Upper lobe of right lung (tissue), 1 donor: ENCODE measurements around the gene OGA. TPM values are rescaled to one million over a fixed set of nuclear protein-coding genes. Genes with fewer than 3 reads are reported as not detected.

Experiments
- ATAC-seq: fragments of 200-7000 bp; cut with Tn5 transposase; one replicate; pipeline ENCODE4 v1.9.1; 2020; ENCODE audit warnings: mild to moderate bottlenecking, moderate library complexity
- DNase-seq: peaks from one replicate; pipeline ENCODE4 v3.0.0-alpha.2; 2020
- H3K27ac ChIP-seq: fragments of 200-600 bp; one replicate; pipeline ENCODE4 v1.8.0; 2022
- H3K27me3 ChIP-seq: fragments of 200-600 bp; one replicate; pipeline ENCODE4 v1.8.0; 2022; ENCODE audit warnings: mild to moderate bottlenecking
- H3K36me3 ChIP-seq: fragments of 200-600 bp; one replicate; pipeline ENCODE4 v1.8.0; 2022
- H3K4me1 ChIP-seq: fragments of 200-600 bp; one replicate; pipeline ENCODE4 v1.8.0; 2022
- H3K4me3 ChIP-seq: fragments of 200-600 bp; one replicate; pipeline ENCODE4 v1.8.0; 2022; ENCODE audit warnings: mild to moderate bottlenecking
- H3K9me3 ChIP-seq: fragments of 200-600 bp; one replicate; pipeline ENCODE4 v1.8.0; 2022
- intact Hi-C: fragments of 100-400 bp; cut with DNase I; formaldehyde crosslinking; loops from one replicate; pipeline ENCODE4 v1.11.0; 2022
- total RNA-seq: library from RNA; stranded (reverse); fragmentation: NEBNext Ultra II Directional; extraction: Animal tissue kit (Norgen Biotek cat#: 25700); gene quantifications from one replicate; pipeline ENCODE4 v1.2.1, GENCODE V29; 2021
- TF ChIP-seq, protein P1 (sequence below): fragments of 200-600 bp; IDR thresholded peaks from one replicate; pipeline ENCODE4 v1.8.0; 2022; ENCODE audit warnings: antibody characterized with exemption
- donor health status: DM: no; HTN: yes; CAD: no; lungs with severe emphysema.

Gene OGA
- total RNA-seq, 1 donor from 2014 or later, result 91.6 TPM

DNA sequence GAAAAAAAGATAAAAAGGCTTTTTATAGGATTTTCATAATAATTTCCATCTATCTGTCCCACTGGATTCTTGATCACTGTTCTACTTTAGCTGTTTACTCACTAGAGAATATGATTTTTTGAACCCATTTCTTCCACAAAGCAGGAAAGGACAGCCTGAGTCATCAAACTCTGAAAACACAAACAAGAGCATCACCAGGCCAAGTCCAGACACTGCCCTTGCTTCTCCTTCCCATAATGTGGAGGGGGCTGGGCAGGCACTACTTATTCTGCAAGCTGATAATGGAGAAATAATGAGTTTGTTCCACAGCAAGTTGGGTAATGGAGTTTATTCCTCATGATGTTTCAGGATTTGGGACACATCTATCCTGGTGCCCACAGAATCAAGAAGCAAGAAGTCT, 38.4 kb upstream of the OGA start:
- TF ChIP-seq, protein P1, sequence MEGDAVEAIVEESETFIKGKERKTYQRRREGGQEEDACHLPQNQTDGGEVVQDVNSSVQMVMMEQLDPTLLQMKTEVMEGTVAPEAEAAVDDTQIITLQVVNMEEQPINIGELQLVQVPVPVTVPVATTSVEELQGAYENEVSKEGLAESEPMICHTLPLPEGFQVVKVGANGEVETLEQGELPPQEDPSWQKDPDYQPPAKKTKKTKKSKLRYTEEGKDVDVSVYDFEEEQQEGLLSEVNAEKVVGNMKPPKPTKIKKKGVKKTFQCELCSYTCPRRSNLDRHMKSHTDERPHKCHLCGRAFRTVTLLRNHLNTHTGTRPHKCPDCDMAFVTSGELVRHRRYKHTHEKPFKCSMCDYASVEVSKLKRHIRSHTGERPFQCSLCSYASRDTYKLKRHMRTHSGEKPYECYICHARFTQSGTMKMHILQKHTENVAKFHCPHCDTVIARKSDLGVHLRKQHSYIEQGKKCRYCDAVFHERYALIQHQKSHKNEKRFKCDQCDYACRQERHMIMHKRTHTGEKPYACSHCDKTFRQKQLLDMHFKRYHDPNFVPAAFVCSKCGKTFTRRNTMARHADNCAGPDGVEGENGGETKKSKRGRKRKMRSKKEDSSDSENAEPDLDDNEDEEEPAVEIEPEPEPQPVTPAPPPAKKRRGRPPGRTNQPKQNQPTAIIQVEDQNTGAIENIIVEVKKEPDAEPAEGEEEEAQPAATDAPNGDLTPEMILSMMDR, result no peak
- intact Hi-C loops, result no loop called here
- peaks cover 5% of the 10 kb centered on the region for H3K36me3 ChIP-seq
- H3K9me3 ChIP-seq, result peaks cover 6% of the 10 kb centered on the region
- no peak overlapping the region for H3K4me3 ChIP-seq
- no peak overlapping the region for H3K27ac ChIP-seq
- no peak for DNase-seq
- peaks cover 9% of the 10 kb centered on the region for H3K4me1 ChIP-seq
- ATAC-seq, result no peak
- H3K27me3 ChIP-seq, result no peaks in the 10 kb centered on the region

DNA sequence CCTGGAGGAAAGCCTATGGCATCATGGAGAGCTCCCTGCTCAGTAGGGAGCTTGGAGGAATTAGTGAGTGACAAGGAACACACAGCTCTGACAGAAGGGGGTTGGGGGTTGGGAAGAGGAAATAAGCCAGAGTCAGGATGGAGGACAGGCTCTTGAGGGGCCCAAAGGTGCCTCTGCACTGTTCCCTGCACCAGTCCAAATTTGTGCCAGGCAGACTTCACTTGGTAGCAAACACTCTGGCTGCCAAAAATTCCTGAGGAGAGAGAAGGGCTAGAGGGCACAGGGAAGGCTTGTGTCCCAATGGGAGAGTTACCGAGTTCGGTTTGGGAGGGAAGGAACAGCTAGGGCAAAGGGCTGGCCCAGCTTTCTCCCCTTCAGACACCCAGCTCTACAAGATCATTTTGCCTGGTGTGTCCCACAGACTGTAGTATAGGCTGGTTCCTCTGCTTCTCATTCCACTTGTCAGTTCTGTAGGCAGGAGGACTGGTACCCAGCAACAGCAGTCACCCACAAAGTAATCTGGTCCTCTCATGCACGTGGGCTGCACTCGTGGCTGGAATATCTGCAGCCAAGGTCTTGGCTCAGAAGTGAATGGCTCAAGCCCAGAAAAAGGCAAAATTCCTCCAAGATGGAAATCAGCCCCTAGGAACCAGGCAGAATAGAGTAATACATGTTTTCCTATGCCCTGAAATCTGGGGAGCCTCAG, 33.3 kb upstream of the OGA start:
- Histone ChIP-seq H3K27ac (no peak overlapping the region), H3K36me3 (peaks cover 17% of the 10 kb centered on the region), H3K4me3 (no peak overlapping the region), H3K27me3 (no peaks in the 10 kb centered on the region), H3K4me1 (peaks cover 5% of the 10 kb centered on the region), H3K9me3 (no peaks in the 10 kb centered on the region)
- intact Hi-C loops, result no loop called here
- DNase-seq, result no peak
- ATAC-seq, result no peak
- TF ChIP-seq, protein P1, result no peak

DNA sequence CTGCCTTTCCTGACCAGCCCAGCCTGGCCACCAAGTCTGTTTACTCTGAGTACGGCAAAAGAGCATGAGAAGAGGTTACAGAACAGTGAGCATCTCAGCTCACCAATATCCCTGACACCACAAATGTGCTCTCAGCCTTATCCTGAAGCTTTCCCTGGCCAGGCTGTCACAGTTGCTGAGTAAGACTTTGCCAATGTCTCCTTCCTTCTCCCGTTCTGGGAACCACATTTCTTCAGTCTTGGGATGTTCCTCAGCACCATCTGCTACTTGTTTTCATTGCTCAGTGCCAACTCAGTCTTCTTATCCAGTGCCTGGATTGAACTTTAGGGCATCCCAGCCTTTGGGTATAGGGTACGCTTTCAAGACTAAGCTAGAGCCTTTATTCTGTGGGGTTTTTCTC, 32.5 kb upstream of the OGA start:
- DNase-seq, result no peak
- Histone ChIP-seq H3K4me1 (peaks cover 5% of the 10 kb centered on the region), H3K9me3 (no peaks in the 10 kb centered on the region), H3K36me3 (peaks cover 19% of the 10 kb centered on the region), H3K4me3 (no peak overlapping the region), H3K27me3 (no peaks in the 10 kb centered on the region), H3K27ac (no peak overlapping the region)
- no peak for ATAC-seq
- TF ChIP-seq, protein P1, result no peak
- intact Hi-C loops, result no loop called here

DNA sequence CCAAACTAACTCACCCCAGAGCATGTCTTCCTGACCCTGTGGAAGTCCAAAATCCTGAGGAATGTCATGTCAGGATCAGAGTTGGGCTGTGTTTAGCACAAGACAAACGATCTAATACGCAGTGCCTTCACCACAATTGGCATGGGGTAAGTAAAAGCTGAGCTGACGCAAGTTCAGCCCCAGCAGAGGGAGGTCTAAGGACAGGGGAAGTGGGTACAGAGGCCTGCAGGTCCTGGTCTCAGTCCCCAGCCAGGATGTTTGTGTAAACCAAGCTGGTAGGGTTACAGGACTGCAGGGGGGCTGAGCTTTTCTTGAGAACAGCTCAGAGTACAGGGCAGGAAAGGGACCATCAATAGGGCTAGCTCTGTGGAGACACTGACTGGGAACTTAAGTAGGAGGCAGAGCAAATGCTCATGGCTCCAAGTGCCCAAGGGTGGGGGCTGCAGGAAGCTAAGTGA, 30.7 kb upstream of the OGA start:
- Histone ChIP-seq H3K9me3 (no peaks in the 10 kb centered on the region), H3K4me3 (no peak overlapping the region), H3K27me3 (no peaks in the 10 kb centered on the region), H3K4me1 (peaks cover 5% of the 10 kb centered on the region), H3K36me3 (peaks cover 19% of the 10 kb centered on the region), H3K27ac (no peak overlapping the region)
- ATAC-seq (peak; percentile 81), DNase-seq (no peak)
- intact Hi-C loops, result no loop called here
- TF ChIP-seq, protein P1, result no peak

DNA sequence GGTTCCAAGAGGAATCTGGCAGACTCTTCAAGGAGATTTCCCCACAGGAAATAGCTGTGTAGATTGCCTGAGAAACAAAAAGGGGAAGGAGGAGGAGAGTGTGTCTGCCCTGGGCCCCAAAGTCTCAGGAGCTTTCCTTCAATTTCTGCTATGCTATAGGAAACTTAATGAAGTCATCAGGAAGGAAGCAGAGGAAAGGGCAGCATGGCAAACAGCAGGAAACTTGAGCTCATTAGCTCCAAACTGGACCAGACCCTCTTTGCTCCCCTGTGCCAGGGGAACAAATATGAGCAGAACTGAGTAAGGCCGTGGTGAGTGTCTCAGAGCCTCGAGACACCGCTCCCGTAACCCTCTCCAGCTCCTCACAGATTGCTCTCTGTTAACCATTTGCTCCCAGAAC, 30.2 kb upstream of the OGA start:
- ATAC-seq, result peak; percentile 68
- intact Hi-C loops, result no loop called here
- no peak for DNase-seq
- no peaks in the 10 kb centered on the region for H3K9me3 ChIP-seq
- H3K4me1 ChIP-seq, result peaks cover 5% of the 10 kb centered on the region
- H3K27ac ChIP-seq, result no peak overlapping the region
- no peak overlapping the region for H3K4me3 ChIP-seq
- TF ChIP-seq, protein P1, result no peak
- H3K27me3 ChIP-seq, result no peaks in the 10 kb centered on the region
- H3K36me3 ChIP-seq, result peaks cover 19% of the 10 kb centered on the region

DNA sequence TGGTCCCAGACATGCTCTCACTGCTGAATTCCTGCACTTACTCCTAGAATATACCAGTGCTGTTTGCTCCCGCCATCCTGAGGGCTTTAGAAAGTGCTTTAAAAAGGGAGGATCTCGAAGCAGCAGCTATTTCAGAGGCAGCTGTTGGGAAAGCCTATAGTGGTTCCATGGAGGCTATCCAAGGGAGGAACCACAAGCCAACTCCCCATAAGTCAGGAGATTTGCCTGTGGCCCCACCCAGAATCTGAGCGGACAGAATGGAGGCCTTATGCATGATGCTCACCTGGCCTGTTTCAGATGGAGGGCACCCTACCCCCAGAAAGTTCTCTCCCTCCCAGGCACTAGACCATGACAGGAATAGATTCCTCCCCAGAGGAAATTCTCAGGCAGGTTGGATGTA, 27.6 kb upstream of the OGA start:
- no peak for ATAC-seq
- H3K27ac ChIP-seq, result no peak overlapping the region
- intact Hi-C loops, result no loop called here
- peaks cover 13% of the 10 kb centered on the region for H3K4me1 ChIP-seq
- H3K27me3 ChIP-seq, result no peaks in the 10 kb centered on the region
- DNase-seq, result no peak
- peaks cover 14% of the 10 kb centered on the region for H3K36me3 ChIP-seq
- TF ChIP-seq, protein P1, result no peak
- no peaks in the 10 kb centered on the region for H3K9me3 ChIP-seq
- H3K4me3 ChIP-seq, result no peak overlapping the region
